GM21390 (cell line): ENCODE results near the gene MYCBPAP.

Source experiments
- ATAC-seq: cut with Tn5 transposase; IDR thresholded peaks from one replicate; pipeline ENCODE4 v1.9.1; 2021; ENCODE audit not compliant: unreplicated experiment

MYCBPAP gene

GRCh38 chr17:50517011-50517410 is 8.8 kb downstream of the MYCBPAP start:
- no peak for ATAC-seq

GRCh38 chr17:50517504-50518383 is 9.5 kb downstream of the MYCBPAP start:
- ATAC-seq: no peak

- ATAC-seq: no peak
These were observed 10.3 kb downstream of the MYCBPAP start for GRCh38 chr17:50518384-50519023.

- no peak for ATAC-seq
These were observed 11.0 kb downstream of the MYCBPAP start for GRCh38 chr17:50519141-50519834.

- ATAC-seq: no peak
These were observed 12.2 kb downstream of the MYCBPAP start for GRCh38 chr17:50520483-50520882.

- ATAC-seq: no peak
These were observed 13.3 kb downstream of the MYCBPAP start for GRCh38 chr17:50521514-50521913.

GRCh38 chr17:50522766-50523165 is 14.5 kb downstream of the MYCBPAP start:
- no peak for ATAC-seq

GRCh38 chr17:50523208-50523607 is 15.0 kb downstream of the MYCBPAP start:
- no peak for ATAC-seq

GRCh38 chr17:50524838-50525237 is 16.6 kb downstream of the MYCBPAP start:
- ATAC-seq: no peak

GRCh38 chr17:50527155-50527762 is 19.0 kb downstream of the MYCBPAP start:
- ATAC-seq: no peak

GRCh38 chr17:50527949-50528474 is 19.8 kb downstream of the MYCBPAP start:
- ATAC-seq: no peak

GRCh38 chr17:50529849-50530248 is 21.6 kb downstream of the MYCBPAP start:
- ATAC-seq: no peak

- no peak for ATAC-seq
These were observed 23.3 kb downstream of the MYCBPAP start for GRCh38 chr17:50531428-50532025.

GRCh38 chr17:50532452-50533024 is 24.3 kb downstream of the MYCBPAP start, which contains the start of gene EPN3:
EPN3 (plus strand) TSS chr17:50532735; CDS start chr17:50536557, 3,822 bp downstream.
- no peak for ATAC-seq

GRCh38 chr17:50533185-50533584 is 24.9 kb downstream of the MYCBPAP start:
- ATAC-seq: no peak

- no peak for ATAC-seq
These were observed 25.5 kb downstream of the MYCBPAP start for GRCh38 chr17:50533720-50534148.

GRCh38 chr17:50534222-50534978 is 26.2 kb downstream of the MYCBPAP start:
- ATAC-seq: no peak

- ATAC-seq: no peak
These were observed 26.7 kb downstream of the MYCBPAP start for GRCh38 chr17:50534979-50535326.

GRCh38 chr17:50535407-50535806 is 27.2 kb downstream of the MYCBPAP start:
- no peak for ATAC-seq
